Spleen (tissue), 7 donors: ENCODE results near the gene MAGI2.

ENCODE experiments used
- POLR2A ChIP-seq, 3 donors: fragments of 450-650 bp; IDR thresholded peaks; one replicate each; pipeline ENCODE4 v1.5.1; 2017; ENCODE audit warnings: antibody characterized with exemption in 3 of 3, mild to moderate bottlenecking in 1 of 3
- TF ChIP-seq, protein P1 (sequence below), 11 experiments: fragments of 200-600 bp in 7 of 11; fragments of 450-650 bp in 4 of 11; sonication (generic) in 4 of 11; IDR thresholded peaks in 8 of 11; conservative IDR thresholded peaks in 3 of 11; 1 replicate in 7 of 11; 2 replicates in 4 of 11; pipeline versions ENCODE4 v1.4.0 to v1.8.0; 2016 to 2021; ENCODE audit warnings: antibody characterized with exemption in 11 of 11, inconsistent platforms in 4 of 11, mild to moderate bottlenecking in 1 of 11
- donor health status: DM: no; HTN: no; CAD: no; lungs with moderate emphysema.
- donor health status: DM: no; HTN: no; CAD: no.
- donor health status: DM: no; HTN: no; CAD: no.

- TF ChIP-seq, protein P1, sequence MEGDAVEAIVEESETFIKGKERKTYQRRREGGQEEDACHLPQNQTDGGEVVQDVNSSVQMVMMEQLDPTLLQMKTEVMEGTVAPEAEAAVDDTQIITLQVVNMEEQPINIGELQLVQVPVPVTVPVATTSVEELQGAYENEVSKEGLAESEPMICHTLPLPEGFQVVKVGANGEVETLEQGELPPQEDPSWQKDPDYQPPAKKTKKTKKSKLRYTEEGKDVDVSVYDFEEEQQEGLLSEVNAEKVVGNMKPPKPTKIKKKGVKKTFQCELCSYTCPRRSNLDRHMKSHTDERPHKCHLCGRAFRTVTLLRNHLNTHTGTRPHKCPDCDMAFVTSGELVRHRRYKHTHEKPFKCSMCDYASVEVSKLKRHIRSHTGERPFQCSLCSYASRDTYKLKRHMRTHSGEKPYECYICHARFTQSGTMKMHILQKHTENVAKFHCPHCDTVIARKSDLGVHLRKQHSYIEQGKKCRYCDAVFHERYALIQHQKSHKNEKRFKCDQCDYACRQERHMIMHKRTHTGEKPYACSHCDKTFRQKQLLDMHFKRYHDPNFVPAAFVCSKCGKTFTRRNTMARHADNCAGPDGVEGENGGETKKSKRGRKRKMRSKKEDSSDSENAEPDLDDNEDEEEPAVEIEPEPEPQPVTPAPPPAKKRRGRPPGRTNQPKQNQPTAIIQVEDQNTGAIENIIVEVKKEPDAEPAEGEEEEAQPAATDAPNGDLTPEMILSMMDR (IDR thresholded peaks at IDR 0.05 in 8 of 11, conservative IDR thresholded peaks at IDR 0.05 in 3 of 11) = no peak
- no peak for TF ChIP-seq POLR2A (IDR thresholded peaks at IDR 0.05)
These were observed 417.1 kb downstream of the MAGI2 start for GRCh38 chr7:79036356-79036755.
